ENCODE data around the gene LAP3.

DNA sequence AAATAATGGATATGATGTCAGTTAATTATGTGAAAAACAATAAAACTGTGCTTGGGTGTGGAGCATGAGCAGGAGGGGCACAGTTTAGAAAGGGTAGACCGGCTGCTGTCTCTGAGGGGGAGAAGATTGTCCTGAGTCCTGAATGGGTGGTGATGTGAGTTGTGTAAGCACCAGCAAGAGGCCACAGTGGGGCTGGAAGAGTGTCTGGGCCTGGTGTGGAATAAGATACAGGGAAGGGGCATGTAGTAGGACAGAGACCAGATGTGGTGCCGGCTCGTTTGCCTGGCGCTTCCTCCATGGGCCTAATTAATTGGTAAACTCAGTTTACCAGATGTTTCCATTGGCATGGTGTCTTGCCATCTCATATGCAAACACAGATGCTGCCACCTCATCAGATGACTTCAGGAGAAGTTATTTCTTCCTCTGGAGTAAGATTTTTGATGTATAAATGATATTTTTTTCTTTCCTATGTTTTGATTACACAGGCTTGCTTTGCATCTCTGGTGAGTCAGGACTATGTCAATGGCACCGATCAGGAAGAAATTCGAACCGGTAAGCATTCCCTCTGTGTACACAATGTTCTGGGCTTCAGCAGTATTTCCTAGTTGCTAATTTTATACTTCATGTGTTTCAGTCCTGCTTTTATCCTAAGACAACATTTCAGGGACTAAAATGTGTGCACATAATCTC is 42.6 kb downstream of the LAP3 start:
- no peak for TF ChIP-seq POLR2AphosphoS5 (IDR thresholded peaks at IDR 0.05)
- TF ChIP-seq, protein P1, sequence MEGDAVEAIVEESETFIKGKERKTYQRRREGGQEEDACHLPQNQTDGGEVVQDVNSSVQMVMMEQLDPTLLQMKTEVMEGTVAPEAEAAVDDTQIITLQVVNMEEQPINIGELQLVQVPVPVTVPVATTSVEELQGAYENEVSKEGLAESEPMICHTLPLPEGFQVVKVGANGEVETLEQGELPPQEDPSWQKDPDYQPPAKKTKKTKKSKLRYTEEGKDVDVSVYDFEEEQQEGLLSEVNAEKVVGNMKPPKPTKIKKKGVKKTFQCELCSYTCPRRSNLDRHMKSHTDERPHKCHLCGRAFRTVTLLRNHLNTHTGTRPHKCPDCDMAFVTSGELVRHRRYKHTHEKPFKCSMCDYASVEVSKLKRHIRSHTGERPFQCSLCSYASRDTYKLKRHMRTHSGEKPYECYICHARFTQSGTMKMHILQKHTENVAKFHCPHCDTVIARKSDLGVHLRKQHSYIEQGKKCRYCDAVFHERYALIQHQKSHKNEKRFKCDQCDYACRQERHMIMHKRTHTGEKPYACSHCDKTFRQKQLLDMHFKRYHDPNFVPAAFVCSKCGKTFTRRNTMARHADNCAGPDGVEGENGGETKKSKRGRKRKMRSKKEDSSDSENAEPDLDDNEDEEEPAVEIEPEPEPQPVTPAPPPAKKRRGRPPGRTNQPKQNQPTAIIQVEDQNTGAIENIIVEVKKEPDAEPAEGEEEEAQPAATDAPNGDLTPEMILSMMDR (IDR thresholded peaks at IDR 0.05), result no peak

Measured in upper lobe of left lung (tissue), 4 donors.